DND-41 (cell line): ENCODE results near the gene MYL1.

Source experiments
- EZH2 ChIP-seq: IDR thresholded peaks from 3 replicates; pipeline ENCODE4 v1.6.1; 2012; ENCODE audit warnings: borderline replicate concordance, low read depth, mild to moderate bottlenecking, moderate library complexity, low read length, inconsistent platforms; ENCODE audit not compliant: severe bottlenecking
- TF ChIP-seq, protein P1 (sequence below): IDR thresholded peaks from 2 replicates; pipeline ENCODE4 v1.5.1; 2012; ENCODE audit warnings: borderline replicate concordance, low read length, moderate library complexity, mild to moderate bottlenecking; ENCODE audit not compliant: poor library complexity, severe bottlenecking; ENCODE audit errors: extremely low read depth

DNA sequence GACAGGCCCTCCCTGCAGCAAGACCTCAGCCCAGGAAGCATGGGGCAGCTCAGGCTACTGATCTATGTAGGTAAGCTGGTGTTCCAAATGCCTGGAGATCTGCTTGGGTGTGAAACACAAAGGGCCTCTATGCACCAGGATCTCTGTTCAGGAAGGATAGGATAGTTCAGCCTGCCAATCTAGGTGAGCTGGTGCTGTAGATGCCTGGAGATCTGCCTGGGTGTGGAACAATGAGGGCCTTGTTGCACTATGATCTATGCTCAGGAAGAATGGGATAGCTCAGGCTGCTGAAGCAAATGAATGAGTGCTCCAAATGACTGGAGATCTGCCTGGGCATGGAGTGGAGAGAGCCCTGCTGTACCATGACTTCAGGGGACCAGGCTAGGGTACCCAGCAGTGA, 48.9 kb upstream of the MYL1 start:
- TF ChIP-seq, protein P1, sequence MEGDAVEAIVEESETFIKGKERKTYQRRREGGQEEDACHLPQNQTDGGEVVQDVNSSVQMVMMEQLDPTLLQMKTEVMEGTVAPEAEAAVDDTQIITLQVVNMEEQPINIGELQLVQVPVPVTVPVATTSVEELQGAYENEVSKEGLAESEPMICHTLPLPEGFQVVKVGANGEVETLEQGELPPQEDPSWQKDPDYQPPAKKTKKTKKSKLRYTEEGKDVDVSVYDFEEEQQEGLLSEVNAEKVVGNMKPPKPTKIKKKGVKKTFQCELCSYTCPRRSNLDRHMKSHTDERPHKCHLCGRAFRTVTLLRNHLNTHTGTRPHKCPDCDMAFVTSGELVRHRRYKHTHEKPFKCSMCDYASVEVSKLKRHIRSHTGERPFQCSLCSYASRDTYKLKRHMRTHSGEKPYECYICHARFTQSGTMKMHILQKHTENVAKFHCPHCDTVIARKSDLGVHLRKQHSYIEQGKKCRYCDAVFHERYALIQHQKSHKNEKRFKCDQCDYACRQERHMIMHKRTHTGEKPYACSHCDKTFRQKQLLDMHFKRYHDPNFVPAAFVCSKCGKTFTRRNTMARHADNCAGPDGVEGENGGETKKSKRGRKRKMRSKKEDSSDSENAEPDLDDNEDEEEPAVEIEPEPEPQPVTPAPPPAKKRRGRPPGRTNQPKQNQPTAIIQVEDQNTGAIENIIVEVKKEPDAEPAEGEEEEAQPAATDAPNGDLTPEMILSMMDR = no peak
- no peak for TF ChIP-seq EZH2
